ENCODE measurements around the gene ID1. TPM values are rescaled to one million over a fixed set of nuclear protein-coding genes. Genes with fewer than 3 reads are reported as not detected.

Gene ID1
- total RNA-seq, 4 donors from 2014 or later = 1,083 to 1,350 (median 1,205) TPM

DNA sequence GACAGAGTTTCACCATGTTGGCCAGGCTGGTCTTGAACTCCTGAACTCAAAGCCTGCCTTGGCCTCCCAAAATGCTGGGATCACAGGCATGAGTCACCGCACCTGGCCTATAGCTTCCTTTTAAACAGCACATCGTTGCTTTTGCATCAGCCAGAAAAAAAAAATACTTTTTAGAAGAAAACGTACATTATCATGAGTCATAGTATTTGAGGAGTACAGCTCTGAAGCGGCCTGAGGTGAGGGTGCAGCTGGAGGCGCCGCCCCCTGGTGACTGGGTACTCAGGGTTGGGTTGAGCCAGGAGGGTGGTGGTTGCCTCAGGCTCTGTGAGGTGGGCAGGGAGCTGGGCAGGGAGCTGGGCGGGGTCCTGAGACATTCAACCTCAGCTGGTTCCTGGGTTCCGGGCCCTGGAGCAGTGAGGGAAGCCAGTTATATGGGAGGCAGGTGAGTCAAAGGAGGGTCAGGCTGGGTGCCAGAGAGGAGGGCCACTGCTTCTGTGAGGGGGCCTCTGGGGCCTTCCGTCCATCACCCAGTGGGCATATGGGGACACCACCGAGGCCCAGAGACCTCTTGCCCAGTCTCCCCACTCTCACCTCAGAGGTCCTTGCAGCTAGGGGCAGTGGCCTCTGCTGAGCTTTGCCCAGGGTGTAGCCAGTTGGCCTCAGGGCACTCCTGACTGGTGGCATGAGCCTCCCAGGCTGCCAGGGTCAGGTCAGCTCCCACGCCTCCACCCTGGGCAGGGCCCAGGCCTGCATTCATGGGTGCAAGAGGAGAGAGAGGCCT is 11.7 kb upstream of the ID1 start:
- H3K27ac ChIP-seq = peak overlapping the region; percentile 42 to 77 (median 61)
- WGBS, 2 donors = 87 to 90% methylated on average over 10 to 11 of the region's 11 CpGs
- TF ChIP-seq POLR2A (IDR thresholded peaks at IDR 0.05) (no peak), CTCF (IDR thresholded peaks at IDR 0.05) (no peak)

DNA sequence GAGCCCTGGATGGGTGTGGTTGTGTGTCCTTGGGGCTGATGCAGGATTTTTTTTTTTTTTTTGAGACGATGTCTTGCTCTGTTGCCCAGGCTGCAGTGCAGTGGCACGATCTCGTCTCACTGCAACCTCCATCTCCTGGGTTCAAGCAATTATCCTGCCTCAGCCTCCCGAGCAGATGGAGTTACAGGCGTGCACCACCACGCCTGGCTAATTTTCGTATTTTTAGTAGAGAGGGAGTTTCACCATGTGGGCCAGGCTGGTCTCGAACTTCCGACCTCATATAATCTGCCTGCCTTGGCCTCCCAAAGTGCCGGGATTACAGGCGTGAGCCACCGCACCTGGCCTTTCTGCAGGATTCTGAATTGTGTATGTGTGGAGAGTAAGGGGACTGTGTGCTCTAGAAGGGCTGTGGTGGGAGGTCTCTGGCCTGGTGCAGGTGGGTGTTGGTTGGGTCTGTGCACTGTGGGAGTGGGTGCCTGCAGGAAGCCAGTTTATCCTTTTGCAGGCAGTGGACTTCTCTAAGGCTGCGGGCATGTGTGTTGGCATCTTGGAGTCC is 11.0 kb upstream of the ID1 start:
- DNase-seq = no peak
- Histone ChIP-seq H3K27me3 (no peaks in the 10 kb centered on the region), H3K4me1 (peaks cover 29 to 67% of the 10 kb centered on the region in 2 donors), H3K36me3 (no peaks in the 10 kb centered on the region), H3K4me3 (replicated peaks in 1 of 3) (no peak overlapping the region), H3K9me3 (no peaks in the 10 kb centered on the region), H3K27ac (peak overlapping the region in 2 of 3 donors; percentile 61 to 95)
- TF ChIP-seq CTCF (IDR thresholded peaks at IDR 0.05) = no peak
- TF ChIP-seq POLR2A (IDR thresholded peaks at IDR 0.05) = no peak
- intact Hi-C loops (cut with DNase I) = no loop called here
- 93 to 95% methylated on average over 13 of the region's 13 CpGs for WGBS, 2 donors

More for the DNA sequence above, 11.7 kb upstream of the ID1 start:
- H3K4me3 ChIP-seq (replicated peaks in 1 of 3) = no peak overlapping the region
- H3K9me3 ChIP-seq = no peaks in the 10 kb centered on the region
- intact Hi-C loops (cut with DNase I) = no loop called here
- H3K4me1 ChIP-seq = peaks cover 29 to 65% of the 10 kb centered on the region in 2 donors
- no peaks in the 10 kb centered on the region for H3K27me3 ChIP-seq
- H3K36me3 ChIP-seq = no peaks in the 10 kb centered on the region
- peak in 1 of 2 donors; percentile 49 for DNase-seq

DNA sequence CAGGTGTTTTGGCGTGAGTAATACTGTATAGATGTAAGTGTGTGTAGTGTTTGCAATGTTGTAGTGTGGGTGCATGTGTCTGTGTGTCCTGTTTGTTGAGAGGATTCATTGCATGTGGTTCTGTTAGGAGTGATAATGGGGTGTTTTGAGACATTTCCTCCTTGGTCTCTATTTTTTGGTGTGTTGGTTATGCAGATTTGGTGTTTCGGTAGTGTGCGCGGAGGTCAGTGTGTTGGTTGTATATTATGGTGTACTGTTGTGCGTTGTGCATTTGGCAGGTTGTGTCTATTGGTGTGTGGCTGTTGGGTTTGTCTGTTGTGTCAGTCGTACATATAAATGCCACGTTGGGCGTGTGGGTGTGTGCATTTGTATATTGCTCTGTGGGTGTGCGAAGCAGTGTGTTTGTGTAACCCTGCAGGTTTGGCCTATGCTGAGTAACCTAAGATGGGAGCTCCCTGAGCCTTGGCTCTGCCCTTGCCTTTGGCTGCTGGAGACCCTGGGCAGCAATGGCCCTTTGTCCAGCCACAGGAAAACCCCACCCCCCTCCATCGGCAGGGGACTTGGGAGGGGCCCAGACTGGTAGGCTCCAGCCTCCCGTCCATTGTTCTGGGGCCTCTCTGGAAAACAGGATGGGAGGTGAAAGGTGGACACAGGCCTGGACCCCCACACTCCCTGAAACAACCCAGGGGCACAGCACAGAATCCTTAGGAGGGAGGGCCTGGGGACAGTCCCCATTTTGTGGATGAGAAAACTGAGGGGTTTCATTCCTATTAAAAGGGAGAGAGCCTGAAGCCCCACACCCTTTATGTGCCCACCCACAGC is 10.3 kb upstream of the ID1 start:
- WGBS, 2 donors = 81 to 82% methylated on average over 10 to 11 of the region's 11 CpGs
- Histone ChIP-seq H3K27me3 (no peaks in the 10 kb centered on the region), H3K4me3 (replicated peaks in 1 of 3) (no peak overlapping the region), H3K9me3 (no peaks in the 10 kb centered on the region), H3K4me1 (peaks cover 29 to 64% of the 10 kb centered on the region in 2 donors), H3K27ac (peak overlapping the region; percentile 82 to 95 (median 94)), H3K36me3 (no peaks in the 10 kb centered on the region)
- intact Hi-C loops (cut with DNase I) = no loop called here
- TF ChIP-seq POLR2A (IDR thresholded peaks at IDR 0.05) (no peak), CTCF (IDR thresholded peaks at IDR 0.05) (no peak)
- DNase-seq = no peak

DNA sequence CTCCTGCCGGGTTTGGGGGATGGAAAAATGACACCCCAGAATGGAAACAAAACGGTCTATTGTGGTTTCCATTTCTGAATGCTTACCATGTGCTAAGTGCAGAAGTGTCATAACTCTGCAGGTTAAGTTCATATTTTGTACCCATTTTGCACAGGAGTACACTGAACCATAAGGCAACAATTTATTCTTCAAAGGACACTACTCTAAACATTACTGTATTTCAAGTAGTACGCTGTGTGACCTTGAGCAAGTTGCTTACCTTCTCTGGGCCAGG is 9.8 kb upstream of the ID1 start:
- Histone ChIP-seq H3K4me3 (replicated peaks in 1 of 3) (no peak overlapping the region), H3K36me3 (no peaks in the 10 kb centered on the region), H3K27me3 (no peaks in the 10 kb centered on the region), H3K9me3 (no peaks in the 10 kb centered on the region), H3K27ac (peak overlapping the region; percentile 82 to 95 (median 94)), H3K4me1 (peaks cover 29 to 64% of the 10 kb centered on the region in 2 donors)
- no peak for DNase-seq
- intact Hi-C loops (cut with DNase I) = no loop called here
- 63 to 86% methylated on average over 3 of the region's 3 CpGs for WGBS, 2 donors
- no peak for TF ChIP-seq CTCF (IDR thresholded peaks at IDR 0.05)
- no peak for TF ChIP-seq POLR2A (IDR thresholded peaks at IDR 0.05)

All from thyroid gland (tissue), 4 donors.